H9 (cell line): ENCODE data around the gene ASTN1. TPM values are rescaled to one million over a fixed set of nuclear protein-coding genes. Genes with fewer than 3 reads are reported as not detected.

ENCODE experiments used
- DNase-seq: peaks from one replicate; pipeline ENCODE4 v3.0.0-alpha.2; 2017
- H2AFZ ChIP-seq: one replicate; pipeline ENCODE4 v1.6.1; 2013; ENCODE audit warnings: mild to moderate bottlenecking, low read length, control low read depth, moderate library complexity
- H2AK5ac ChIP-seq: 2 replicates; pipeline ENCODE4 v1.6.1; 2013; ENCODE audit warnings: low read length, control low read depth, mixed read lengths; ENCODE audit not compliant: insufficient read length
- H2BK120ac ChIP-seq: one replicate; pipeline ENCODE4 v1.6.1; 2013; ENCODE audit warnings: low read depth, mild to moderate bottlenecking, low read length, control low read depth, inconsistent platforms; ENCODE audit not compliant: poor library complexity, severe bottlenecking
- H2BK12ac ChIP-seq: 2 replicates; pipeline ENCODE4 v1.6.1; 2013; ENCODE audit warnings: low read length, control low read depth, mixed read lengths, low read depth; ENCODE audit not compliant: insufficient read length
- H2BK15ac ChIP-seq: 2 replicates; pipeline ENCODE4 v1.6.1; 2013; ENCODE audit warnings: low read depth, low read length, control low read depth
- H2BK20ac ChIP-seq: one replicate; pipeline ENCODE4 v1.6.1; 2013; ENCODE audit warnings: low read depth, mild to moderate bottlenecking, low read length, control low read depth, inconsistent platforms; ENCODE audit not compliant: poor library complexity, severe bottlenecking
- H2BK5ac ChIP-seq: 2 replicates; pipeline ENCODE4 v1.6.1; 2013; ENCODE audit warnings: low read length, control low read depth, mixed read lengths; ENCODE audit not compliant: insufficient read length
- H3K14ac ChIP-seq: 2 replicates; pipeline ENCODE4 v1.6.1; 2013; ENCODE audit warnings: low read length, control low read depth; ENCODE audit not compliant: insufficient read depth
- H3K18ac ChIP-seq: 2 replicates; pipeline ENCODE4 v1.6.1; 2013; ENCODE audit warnings: low read depth, mild to moderate bottlenecking, mixed read lengths, low read length, control low read depth; ENCODE audit not compliant: insufficient read length
- H3K23ac ChIP-seq: 2 replicates; pipeline ENCODE4 v1.6.1; 2013; ENCODE audit warnings: low read length, control low read depth, mixed read lengths, low read depth; ENCODE audit not compliant: insufficient read length
- H3K23me2 ChIP-seq: 2 replicates; pipeline ENCODE4 v1.6.1; 2013; ENCODE audit warnings: low read depth, mild to moderate bottlenecking, mixed read lengths, low read length, control low read depth; ENCODE audit not compliant: insufficient read length, poor library complexity, severe bottlenecking
- H3K27ac ChIP-seq: 2 replicates; pipeline ENCODE4 v1.5.1; 2013; ENCODE audit warnings: low read length, control low read depth, mixed read lengths, low read depth; ENCODE audit not compliant: insufficient read length
- H3K27me3 ChIP-seq: 2 replicates; pipeline ENCODE4 v1.6.1; 2013; ENCODE audit warnings: low read length, control low read depth, inconsistent platforms; ENCODE audit not compliant: insufficient read depth
- H3K4ac ChIP-seq: 2 replicates; pipeline ENCODE4 v1.6.1; 2013; ENCODE audit warnings: low read depth, mild to moderate bottlenecking, control low read depth, inconsistent platforms, low read length, moderate library complexity
- H3K4me1 ChIP-seq: 2 replicates; pipeline ENCODE4 v1.6.1; 2013; ENCODE audit warnings: low read length, control low read depth, inconsistent platforms; ENCODE audit not compliant: insufficient read depth
- H3K4me2 ChIP-seq: 2 replicates; pipeline ENCODE4 v1.6.1; 2013; ENCODE audit warnings: low read length, control low read depth, mixed read lengths; ENCODE audit not compliant: insufficient read length, insufficient read depth
- H3K56ac ChIP-seq: 2 replicates; pipeline ENCODE4 v1.6.1; 2013; ENCODE audit warnings: low read depth, mild to moderate bottlenecking, mixed read lengths, low read length, control low read depth; ENCODE audit not compliant: insufficient read length
- H3K79me1 ChIP-seq: 2 replicates; pipeline ENCODE4 v1.6.1; 2013; ENCODE audit warnings: low read depth, mild to moderate bottlenecking, moderate library complexity, low read length, control low read depth, inconsistent platforms; ENCODE audit not compliant: insufficient read depth, poor library complexity, severe bottlenecking
- H3K79me2 ChIP-seq: 2 replicates; pipeline ENCODE4 v1.6.1; 2013; ENCODE audit warnings: low read length, control low read depth, inconsistent platforms; ENCODE audit not compliant: insufficient read depth
- H3K9ac ChIP-seq: 2 replicates; pipeline ENCODE4 v1.6.1; 2013; ENCODE audit warnings: low read length, control low read depth, mixed read lengths; ENCODE audit not compliant: insufficient read length; ENCODE audit errors: extremely low read depth
- H3K9me3 ChIP-seq: one replicate; pipeline ENCODE4 v1.6.1; 2013; ENCODE audit warnings: low read depth, low read length, inconsistent platforms; ENCODE audit not compliant: control insufficient read depth
- H3T11ph ChIP-seq: one replicate; pipeline ENCODE4 v1.6.1; 2013; ENCODE audit warnings: mild to moderate bottlenecking, low read length, control low read depth, inconsistent platforms
- H4K20me1 ChIP-seq: one replicate; pipeline ENCODE4 v1.6.1; 2013; ENCODE audit not compliant: control insufficient read depth, insufficient read length, insufficient read depth
- H4K5ac ChIP-seq: 2 replicates; pipeline ENCODE4 v1.6.1; 2013; ENCODE audit warnings: low read depth, mild to moderate bottlenecking, mixed read lengths, low read length, control low read depth; ENCODE audit not compliant: insufficient read length
- H4K8ac ChIP-seq: replicated peaks from 2 replicates; pipeline ENCODE4 v1.6.1; 2013; ENCODE audit warnings: low read length, control low read depth, mixed read lengths, low read depth; ENCODE audit not compliant: insufficient read length
- H4K91ac ChIP-seq: 2 replicates; pipeline ENCODE4 v1.6.1; 2013; ENCODE audit warnings: low read depth, mild to moderate bottlenecking, moderate library complexity, mixed read lengths, low read length, control low read depth; ENCODE audit not compliant: insufficient read length
- H3K27ac Mint-ChIP-seq, 3 experiments: 2 replicates in 2 of 3; 3 replicates in 1 of 3; pipeline ENCODE4 v1.8.0; 2020 to 2021; ENCODE audit warnings: mixed read lengths in 3 of 3, mild to moderate bottlenecking in 1 of 3, moderate library complexity in 1 of 3
- H3K27me3 Mint-ChIP-seq: 2 replicates; pipeline ENCODE4 v1.8.0; 2021; ENCODE audit warnings: low read depth, mild to moderate bottlenecking, moderate library complexity, mixed read lengths
- H3K36me3 Mint-ChIP-seq, 3 experiments: 2 replicates in 2 of 3; 3 replicates in 1 of 3; pipeline ENCODE4 v1.8.0; 2020 to 2021; ENCODE audit warnings: low read depth in 3 of 3, mixed read lengths in 3 of 3; ENCODE audit not compliant: insufficient read depth in 1 of 3
- H3K4me1 Mint-ChIP-seq, 2 experiments: 2 replicates each; pipeline ENCODE4 v1.8.0; 2020; ENCODE audit warnings: mixed read lengths in 2 of 2
- H3K4me3 Mint-ChIP-seq, 2 experiments: 2 replicates in 1 of 2; 3 replicates in 1 of 2; pipeline ENCODE4 v1.8.0; 2020 to 2021; ENCODE audit warnings: mild to moderate bottlenecking in 2 of 2, mixed read lengths in 2 of 2, moderate library complexity in 1 of 2
- H3K9me3 Mint-ChIP-seq, 2 experiments: 2 replicates in 1 of 2; 3 replicates in 1 of 2; pipeline ENCODE4 v1.8.0; 2020; ENCODE audit warnings: mild to moderate bottlenecking in 2 of 2, mixed read lengths in 2 of 2, moderate library complexity in 1 of 2
- WGBS: extraction: QIAGEN DNeasy Blood & Tissue Kit; methylation state at CpG from one replicate; pipeline ENCODE4 v1.1.7; 2013; ENCODE audit warnings: missing lambda C conversion rate, low lambda C conversion rate, mixed read lengths; ENCODE audit not compliant: insufficient read length; ENCODE audit errors: extremely low coverage; 5-methylcytosine and 5-hydroxymethylcytosine counted together
- total RNA-seq: library from RNA; stranded (reverse); gene quantifications from 2 replicates; pipeline ENCODE4 v1.2.1, GENCODE V29; 2021
- TF ChIP-seq, protein P1 (sequence below): fragments of 200-600 bp; sonication (generic); conservative IDR thresholded peaks from 3 replicates; pipeline ENCODE4 v1.8.0; 2021; ENCODE audit warnings: antibody characterized with exemption, mild to moderate bottlenecking

ASTN1 gene
- total RNA-seq, 1 experiment from 2014 or later: 0.98 TPM

DNA sequence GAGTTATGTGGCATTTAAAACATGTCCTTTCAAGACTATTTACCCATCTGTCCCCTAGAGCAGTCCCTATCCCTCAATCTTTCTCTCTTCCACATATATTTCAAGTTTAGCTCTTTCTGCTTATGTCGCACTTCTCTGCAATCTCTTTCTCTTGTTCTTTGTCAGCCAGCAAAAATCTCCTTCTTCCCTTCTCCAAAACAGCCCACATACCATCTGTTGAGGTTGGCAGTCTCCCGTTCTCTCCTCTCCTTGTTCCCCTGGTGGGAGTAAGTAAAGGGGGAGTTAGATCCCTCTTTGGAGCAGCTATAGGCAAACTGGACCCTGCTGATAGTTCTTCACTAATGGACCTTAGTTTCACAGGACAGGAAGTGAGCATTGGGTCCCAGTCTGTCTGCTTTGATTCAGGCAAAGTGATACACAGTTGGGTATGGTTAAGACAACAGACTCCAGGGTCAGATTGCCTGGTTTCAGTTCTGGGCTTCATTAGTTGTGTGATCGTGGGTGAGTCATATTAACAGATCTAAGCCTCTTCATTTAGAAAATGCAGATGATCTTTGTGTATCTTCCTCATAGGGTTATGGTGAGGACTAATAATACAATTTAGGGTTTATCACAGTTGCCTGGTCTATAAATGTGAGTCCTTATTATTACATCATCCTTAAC is 25.9 kb upstream of the ASTN1 start:
- Histone ChIP-seq H3K56ac (no peak overlapping the region), H4K91ac (no peak overlapping the region), H2BK20ac (no peak overlapping the region), H3K4ac (no peak overlapping the region), H3K4me2 (no peak overlapping the region), H3K79me1 (no peaks in the 10 kb centered on the region), H3K23me2 (no peaks in the 10 kb centered on the region), H3K9me3 (no peaks in the 10 kb centered on the region), H3K27ac (no peak overlapping the region), H3K18ac (no peak overlapping the region), H4K8ac (no peak overlapping the region), H2BK12ac (no peak overlapping the region), H3K14ac (no peak overlapping the region), H4K20me1 (no peaks in the 10 kb centered on the region), H2BK15ac (no peak overlapping the region), H2BK120ac (no peak overlapping the region), H4K5ac (no peak overlapping the region), H3K79me2 (no peaks in the 10 kb centered on the region), H3K9ac (no peak overlapping the region), H2AK5ac (no peak overlapping the region), H3K4me1 (no peaks in the 10 kb centered on the region), H2BK5ac (no peak overlapping the region), H3K27me3 (no peaks in the 10 kb centered on the region), H3T11ph (no peak overlapping the region), H2AFZ (no peak overlapping the region), H3K23ac (no peak overlapping the region)
- no peaks in the 10 kb centered on the region for H3K4me1 Mint-ChIP-seq
- H3K27me3 Mint-ChIP-seq: peaks cover 37% of the 10 kb centered on the region
- TF ChIP-seq, protein P1, sequence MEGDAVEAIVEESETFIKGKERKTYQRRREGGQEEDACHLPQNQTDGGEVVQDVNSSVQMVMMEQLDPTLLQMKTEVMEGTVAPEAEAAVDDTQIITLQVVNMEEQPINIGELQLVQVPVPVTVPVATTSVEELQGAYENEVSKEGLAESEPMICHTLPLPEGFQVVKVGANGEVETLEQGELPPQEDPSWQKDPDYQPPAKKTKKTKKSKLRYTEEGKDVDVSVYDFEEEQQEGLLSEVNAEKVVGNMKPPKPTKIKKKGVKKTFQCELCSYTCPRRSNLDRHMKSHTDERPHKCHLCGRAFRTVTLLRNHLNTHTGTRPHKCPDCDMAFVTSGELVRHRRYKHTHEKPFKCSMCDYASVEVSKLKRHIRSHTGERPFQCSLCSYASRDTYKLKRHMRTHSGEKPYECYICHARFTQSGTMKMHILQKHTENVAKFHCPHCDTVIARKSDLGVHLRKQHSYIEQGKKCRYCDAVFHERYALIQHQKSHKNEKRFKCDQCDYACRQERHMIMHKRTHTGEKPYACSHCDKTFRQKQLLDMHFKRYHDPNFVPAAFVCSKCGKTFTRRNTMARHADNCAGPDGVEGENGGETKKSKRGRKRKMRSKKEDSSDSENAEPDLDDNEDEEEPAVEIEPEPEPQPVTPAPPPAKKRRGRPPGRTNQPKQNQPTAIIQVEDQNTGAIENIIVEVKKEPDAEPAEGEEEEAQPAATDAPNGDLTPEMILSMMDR: no peak
- WGBS: no CpG with 5 or more reads among the region's 3 CpGs
- no peak overlapping the region for H3K4me3 Mint-ChIP-seq
- H3K36me3 Mint-ChIP-seq: no peaks in the 10 kb centered on the region
- H3K27ac Mint-ChIP-seq: no peak overlapping the region
- H3K9me3 Mint-ChIP-seq: no peaks in the 10 kb centered on the region
- no peak for DNase-seq
